ENCODE results near the gene PIGS. TPM values are rescaled to one million over a fixed set of nuclear protein-coding genes. Genes with fewer than 3 reads are reported as not detected.

Gene PIGS
- total and polyA plus RNA-seq, 2 of the 13 experiments (the other 11 are each of a cell fraction or from before 2014, with no cell fraction given) = 31.7 to 42.6 TPM

GRCh38 chr17:28569446-28569845 is 1.9 kb downstream of the PIGS start (continued):
- no peak for TF ChIP-seq HNF4G (IDR thresholded peaks at IDR 0.05; ENCODE audit: borderline replicate concordance, low read depth, low read length)
- TF ChIP-seq HNF4G (CRISPR knock-in tag; IDR thresholded peaks at IDR 0.05; ENCODE audit: borderline replicate concordance, low read depth) = no peak
- TF ChIP-seq PRDM10 (CRISPR knock-in tag; IDR thresholded peaks at IDR 0.05; ENCODE audit: low read depth) = no peak
- no peak for TF ChIP-seq NR2C2 (CRISPR knock-in tag; IDR thresholded peaks at IDR 0.05; ENCODE audit: borderline replicate concordance)

- in situ Hi-C loops (cut with HindIII; ENCODE audit: extremely low pct_ligation_motif_present, low pct_unique_long_range_greater_than_20kb) = no loop called here
- FAIRE-seq = no peak
- no TSS peak for BruUV-seq (replicated peaks)
- TF ChIP-seq ZBTB39 (CRISPR knock-in tag; IDR thresholded peaks at IDR 0.05) = no peak
- TF ChIP-seq ZNF720 (CRISPR knock-in tag; IDR thresholded peaks at IDR 0.05) = no peak
- TF ChIP-seq ZNF10 (CRISPR knock-in tag; IDR thresholded peaks at IDR 0.05; ENCODE audit: borderline replicate concordance, low read depth) = no peak
- no peak for TF ChIP-seq ZNF670 (CRISPR knock-in tag; IDR thresholded peaks at IDR 0.05; ENCODE audit: borderline replicate concordance)
- no peak for TF ChIP-seq HNF1B (CRISPR knock-in tag; IDR thresholded peaks at IDR 0.05)
- no peak for TF ChIP-seq ZNF264 (CRISPR knock-in tag; IDR thresholded peaks at IDR 0.05)
- no peak for TF ChIP-seq ZBTB4 (CRISPR knock-in tag; IDR thresholded peaks at IDR 0.05; ENCODE audit: borderline replicate concordance)
- no peak for TF ChIP-seq NRL (CRISPR knock-in tag; IDR thresholded peaks at IDR 0.05; ENCODE audit: borderline replicate concordance)
Observed at GRCh38 chr17:28567604-28568003, 3.7 kb downstream of the PIGS start.

More at GRCh38 chr17:28567604-28568003, 3.7 kb downstream of the PIGS start:
- peaks cover under 1 to 21% of the 10 kb centered on the region in 2 experiments; a peak in 3 of 5 replicates for H3K36me3 ChIP-seq (replicated peaks in 1 of 2; ENCODE audit: control insufficient read depth in 1 of 2, insufficient read depth in 2 of 2, low read length in 2 of 2)
- peaks cover 14% of the 10 kb centered on the region for H3K79me2 ChIP-seq (ENCODE audit: insufficient read depth, low read length)
- CTCF ChIA-PET (ENCODE audit: low intra/inter-chr PET ratio, low total read pairs) = no interaction called here
- H3K4me3 ChIP-seq (replicated peaks in 1 of 3; ENCODE audit: insufficient read depth in 1 of 3, low read depth in 2 of 3, low read length in 3 of 3) = no peak overlapping the region
- no peaks in the 10 kb centered on the region for H3K9me3 ChIP-seq (ENCODE audit: low read length)
- DNase-seq (ENCODE audit: low spot score) (no peak), ATAC-seq (no peak)
- intact Hi-C loops (cut with micrococcal nuclease; ENCODE audit: unreplicated experiment) = no loop called here
- H2AFZ ChIP-seq (ENCODE audit: low read length) = no peak overlapping the region
- H3K4me1 ChIP-seq (ENCODE audit: insufficient read depth, low read length) = peaks cover 35% of the 10 kb centered on the region
- 95% methylated on average over 3 of the region's 3 CpGs for WGBS (ENCODE audit: low lambda C conversion rate)
- no peaks in the 10 kb centered on the region for H4K20me1 ChIP-seq (ENCODE audit: insufficient read depth, low read length)
- no peak overlapping the region for H3K9ac ChIP-seq (ENCODE audit: insufficient read depth, low read depth, low read length)
- H3K27ac ChIP-seq (ENCODE audit: extremely low read length, insufficient read depth, low read length) = no peak overlapping the region
- H3K27me3 ChIP-seq (ENCODE audit: control insufficient read depth in 1 of 2, insufficient read depth in 2 of 2, low read length in 2 of 2) = no peaks in the 10 kb centered on the region
- H3K4me2 ChIP-seq (ENCODE audit: low read depth, low read length) = no peak overlapping the region
- POLR2A ChIA-PET = no interaction called here
